ENCODE measurements around the gene OR4C3. TPM values are rescaled to one million over a fixed set of nuclear protein-coding genes. Genes with fewer than 3 reads are reported as not detected.
"Not testable (repeated sequence)": the region's sequence is repeated elsewhere in the genome, so short reads cannot be mapped to it uniquely, and the experiment has no call there.

OR4C3 gene
- total and polyA plus RNA-seq, 8 donors: not detected

- ATAC-seq (no peak), FAIRE-seq (no peak), DNase-seq (no peak)
- no peaks in the 10 kb centered on the region for H3K27me3 ChIP-seq
- H3K4me1 ChIP-seq: no peaks in the 10 kb centered on the region
- intact Hi-C loops (cut with DNase I): no loop called here
- no peak overlapping the region for H3K4me3 ChIP-seq
- H3K36me3 ChIP-seq: no peaks in the 10 kb centered on the region
- H3K27ac ChIP-seq: no peak overlapping the region
- H3K9me3 ChIP-seq: no peaks in the 10 kb centered on the region
- no peak for TF ChIP-seq CTCF (IDR thresholded peaks at IDR 0.05)
- WGBS, 2 donors: 70 to 76% methylated on average over 4 of the region's 4 CpGs
These were observed 29.3 kb downstream of the OR4C3 start for GRCh38 chr11:48354013-48354412.

- WGBS, 2 donors: 73 to 84% methylated on average over 1 of the region's 1 CpG
These were observed 30.0 kb downstream of the OR4C3 start for GRCh38 chr11:48354677-48355076.

GRCh38 chr11:48361289-48361688 lies 36.6 kb downstream of the OR4C3 start:
- H3K4me1 ChIP-seq; H3K27me3 ChIP-seq; FAIRE-seq; H3K27ac ChIP-seq; DNase-seq; ATAC-seq; H3K4me3 ChIP-seq; H3K9me3 ChIP-seq; H3K36me3 ChIP-seq; intact Hi-C loops (cut with DNase I): not testable (repeated sequence)
- 23 to 29% methylated on average over 2 of the region's 2 CpGs for WGBS, 2 donors

More at GRCh38 chr11:48354677-48355076, 30.0 kb downstream of the OR4C3 start:
- H3K27me3 ChIP-seq: no peaks in the 10 kb centered on the region
- no peaks in the 10 kb centered on the region for H3K36me3 ChIP-seq
- ATAC-seq (no peak), FAIRE-seq (no peak), DNase-seq (no peak)
- H3K4me1 ChIP-seq: no peaks in the 10 kb centered on the region
- intact Hi-C loops (cut with DNase I): no loop called here
- no peak overlapping the region for H3K27ac ChIP-seq
- H3K4me3 ChIP-seq: no peak overlapping the region
- TF ChIP-seq CTCF (IDR thresholded peaks at IDR 0.05): no peak
- no peaks in the 10 kb centered on the region for H3K9me3 ChIP-seq

- H3K4me3 ChIP-seq: no peak within 1 kb of the TSS
- no peaks in the 10 kb centered on the region for H3K9me3 ChIP-seq
- 40 to 57% methylated on average over 2 of the region's 2 CpGs for WGBS, 2 donors
- no peak within 1 kb of the TSS for H3K27ac ChIP-seq
- H3K4me1 ChIP-seq: no peaks in the 10 kb centered on the region
- intact Hi-C loops (cut with DNase I): no loop called here
- H3K36me3 ChIP-seq: no peaks in the 10 kb centered on the region
- H3K27me3 ChIP-seq: no peaks in the 10 kb centered on the region
- FAIRE-seq (no peak), DNase-seq (no peak), ATAC-seq (no peak)
- no peak for TF ChIP-seq CTCF (IDR thresholded peaks at IDR 0.05)
These were observed 41.6 kb downstream of the OR4C3 start, which contains the start of gene OR4C5 for GRCh38 chr11:48366365-48366764. Gene OR4C5, minus strand, starts transcription at chr11:48366465. Its CDS starts 0 bp downstream, at chr11:48366465.

Other genes starting within 250 kb of the OR4C3 start
- not detected for gene OR4B1, start 108.1 kb upstream of the OR4C3 start, total RNA-seq
- gene OR4B1, start 108.1 kb upstream of the OR4C3 start, polyA plus RNA-seq: not detected
- gene OR4X2, start 79.8 kb upstream of the OR4C3 start, total RNA-seq: not detected
- not detected for gene OR4X2, start 79.8 kb upstream of the OR4C3 start, polyA plus RNA-seq
- gene OR4X1, start 61.1 kb upstream of the OR4C3 start, total RNA-seq: not detected
- not detected for gene OR4X1, start 61.1 kb upstream of the OR4C3 start, polyA plus RNA-seq
- gene OR4S1, start 18.7 kb upstream of the OR4C3 start, total RNA-seq: not detected
- not detected for gene OR4S1, start 18.7 kb upstream of the OR4C3 start, polyA plus RNA-seq
- gene OR4C5, start 41.5 kb downstream of the OR4C3 start, total RNA-seq: not detected
- gene OR4C5, start 41.5 kb downstream of the OR4C3 start, polyA plus RNA-seq: not detected
- not detected for gene OR4A47, start 163.9 kb downstream of the OR4C3 start, total RNA-seq
- not detected for gene OR4A47, start 163.9 kb downstream of the OR4C3 start, polyA plus RNA-seq